ENCODE data around the gene MRPS25.

MRPS25 gene

GRCh38 chr3:15079091-15079490, 14.0 kb upstream of the MRPS25 start:
- Histone ChIP-seq H3K36me3 (replicated peaks) (peaks cover 76% of the 10 kb centered on the region), H3K27ac (no peak overlapping the region), H3K27me3 (replicated peaks) (no peaks in the 10 kb centered on the region), H3K4me3 (ENCODE audit: low read depth, low read length) (no peak overlapping the region)
- TF ChIP-seq CTCF (IDR thresholded peaks at IDR 0.05; ENCODE audit: low read depth, low read length, missing control alignments), result no peak
- in situ Hi-C loops (cut with HindIII; ENCODE audit: low pct_ligation_motif_present, low sequenced_read_pairs), result no loop called here
- DNase-seq, result no peak

- Histone ChIP-seq H3K4me3 (ENCODE audit: low read depth, low read length) (no peak overlapping the region), H3K27me3 (replicated peaks) (no peaks in the 10 kb centered on the region), H3K36me3 (replicated peaks) (peaks cover 56% of the 10 kb centered on the region), H3K27ac (no peak overlapping the region)
- no peak for DNase-seq
- no peak for TF ChIP-seq CTCF (IDR thresholded peaks at IDR 0.05; ENCODE audit: low read depth, low read length, missing control alignments)
- in situ Hi-C loops (cut with HindIII; ENCODE audit: low pct_ligation_motif_present, low sequenced_read_pairs), result no loop called here
These were observed 9.4 kb upstream of the MRPS25 start for GRCh38 chr3:15074500-15074899.

GRCh38 chr3:15071699-15072098, 6.6 kb upstream of the MRPS25 start:
- no peaks in the 10 kb centered on the region for H3K27me3 ChIP-seq (replicated peaks)
- peaks cover 37% of the 10 kb centered on the region for H3K36me3 ChIP-seq (replicated peaks)
- in situ Hi-C loops (cut with HindIII; ENCODE audit: low pct_ligation_motif_present, low sequenced_read_pairs), result no loop called here
- no peak for TF ChIP-seq CTCF (IDR thresholded peaks at IDR 0.05; ENCODE audit: low read depth, low read length, missing control alignments)
- H3K27ac ChIP-seq, result no peak overlapping the region
- no peak overlapping the region for H3K4me3 ChIP-seq (ENCODE audit: low read depth, low read length)
- DNase-seq, result no peak

GRCh38 chr3:15069441-15069840, 4.3 kb upstream of the MRPS25 start:
- Histone ChIP-seq H3K4me3 (ENCODE audit: low read depth, low read length) (no peak overlapping the region), H3K36me3 (replicated peaks) (peaks cover 20% of the 10 kb centered on the region), H3K27ac (no peak overlapping the region), H3K27me3 (replicated peaks) (no peaks in the 10 kb centered on the region)
- TF ChIP-seq CTCF (IDR thresholded peaks at IDR 0.05; ENCODE audit: low read depth, low read length, missing control alignments), result no peak
- no peak for DNase-seq
- in situ Hi-C loops (cut with HindIII; ENCODE audit: low pct_ligation_motif_present, low sequenced_read_pairs), result no loop called here

- TF ChIP-seq CTCF (IDR thresholded peaks at IDR 0.05; ENCODE audit: low read depth, low read length, missing control alignments), result no peak
- Histone ChIP-seq H3K4me3 (ENCODE audit: low read depth, low read length) (no peak overlapping the region), H3K27me3 (replicated peaks) (no peaks in the 10 kb centered on the region), H3K27ac (no peak overlapping the region), H3K36me3 (replicated peaks) (peaks cover 3% of the 10 kb centered on the region)
- DNase-seq, result no peak
- in situ Hi-C loops (cut with HindIII; ENCODE audit: low pct_ligation_motif_present, low sequenced_read_pairs), result no loop called here
These were observed 1.4 kb upstream of the MRPS25 start for GRCh38 chr3:15066467-15066866.

- H3K27ac ChIP-seq, result peak overlapping the region; percentile 10
- TF ChIP-seq CTCF (IDR thresholded peaks at IDR 0.05; ENCODE audit: low read depth, low read length, missing control alignments), result no peak
- no peaks in the 10 kb centered on the region for H3K36me3 ChIP-seq (replicated peaks)
- no peaks in the 10 kb centered on the region for H3K27me3 ChIP-seq (replicated peaks)
- in situ Hi-C loops (cut with HindIII; ENCODE audit: low pct_ligation_motif_present, low sequenced_read_pairs), result no loop called here
- DNase-seq, result no peak
- peak overlapping the region; percentile 95 for H3K4me3 ChIP-seq (ENCODE audit: low read depth, low read length)
These were observed 464 bp upstream of the MRPS25 start for GRCh38 chr3:15065550-15066007.

All from brain microvascular endothelial cell (primary cell).